Stimulated activated CD4-positive, alpha-beta T cell treated with anti-CD3 and anti-CD28 coated beads, Interleukin-4, amount 100 ng/mL, for 4 hours (primary cell): ENCODE data around the gene TBC1D1.
A peak's percentile ranks its signal among the peaks of the same experiment; 100 is the strongest.

Experiments used
- DNase-seq, 2 experiments: peaks; one replicate each; pipeline ENCODE4 v3.0.0-alpha.2; 2020

The TBC1D1 gene

GRCh38 chr4:38060829-38061431 lies 170.0 kb downstream of the TBC1D1 start:
- no peak for DNase-seq

- peak; percentile 49 to 56 for DNase-seq
Measured at GRCh38 chr4:38062088-38062775, 171.3 kb downstream of the TBC1D1 start.

DNA sequence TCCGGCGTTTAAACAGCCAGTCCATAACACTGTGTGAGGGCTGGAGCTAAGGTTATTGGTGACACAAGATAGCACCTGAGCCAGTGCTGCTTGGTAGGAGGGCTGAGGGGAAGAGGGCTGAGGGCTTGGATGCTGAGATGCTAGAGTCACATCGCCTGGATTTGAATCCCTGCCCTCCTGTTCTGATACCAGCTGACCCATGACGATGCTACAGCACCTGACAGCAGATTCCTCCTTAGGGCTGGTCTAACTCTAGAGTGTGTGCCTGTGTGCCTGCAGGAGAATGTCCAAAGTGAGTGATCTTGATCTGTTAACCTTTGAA lies 171.9 kb downstream of the TBC1D1 start:
- no peak for DNase-seq

DNA sequence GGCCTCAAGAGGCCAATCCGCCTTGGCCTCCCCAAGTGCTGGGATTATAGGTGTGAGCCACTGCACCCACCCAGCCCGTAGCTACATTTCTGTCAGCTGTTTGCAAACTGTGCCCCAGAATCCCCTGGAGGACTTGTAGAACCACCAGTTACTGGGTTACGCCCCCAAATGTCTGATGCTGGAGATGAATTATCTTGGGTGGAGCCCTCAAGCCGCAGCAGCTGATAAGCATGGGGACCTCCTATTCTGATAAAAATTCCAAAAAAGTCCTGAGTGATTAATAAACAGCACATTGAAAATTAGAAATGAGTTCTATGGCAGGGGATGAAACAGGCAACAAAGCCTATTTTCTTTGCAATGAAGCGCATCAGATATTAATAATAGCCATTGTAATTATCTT lies 174.3 kb downstream of the TBC1D1 start:
- DNase-seq = no peak

- DNase-seq = no peak
Measured at GRCh38 chr4:38065900-38066299, 175.0 kb downstream of the TBC1D1 start.

DNA sequence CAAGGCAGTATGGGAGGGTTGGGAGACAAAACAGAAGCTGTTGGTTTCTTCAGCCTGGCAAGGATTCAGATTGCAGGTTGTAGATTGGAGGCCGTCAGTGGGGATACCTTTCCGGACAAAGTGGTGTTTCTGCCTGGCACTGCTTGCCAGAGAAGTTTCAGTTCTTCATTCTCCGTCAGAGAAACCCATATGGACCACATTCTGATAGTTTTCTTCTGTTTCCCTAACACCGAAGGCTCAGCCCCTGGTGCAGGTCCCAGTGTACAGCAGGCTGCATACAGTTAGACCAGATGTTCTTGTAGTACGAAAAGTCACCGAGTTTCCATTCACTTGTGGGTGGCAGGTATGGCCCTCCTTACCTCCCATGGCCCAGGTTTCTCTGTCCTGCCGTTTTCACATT lies 176.6 kb downstream of the TBC1D1 start:
- DNase-seq = no peak

DNA sequence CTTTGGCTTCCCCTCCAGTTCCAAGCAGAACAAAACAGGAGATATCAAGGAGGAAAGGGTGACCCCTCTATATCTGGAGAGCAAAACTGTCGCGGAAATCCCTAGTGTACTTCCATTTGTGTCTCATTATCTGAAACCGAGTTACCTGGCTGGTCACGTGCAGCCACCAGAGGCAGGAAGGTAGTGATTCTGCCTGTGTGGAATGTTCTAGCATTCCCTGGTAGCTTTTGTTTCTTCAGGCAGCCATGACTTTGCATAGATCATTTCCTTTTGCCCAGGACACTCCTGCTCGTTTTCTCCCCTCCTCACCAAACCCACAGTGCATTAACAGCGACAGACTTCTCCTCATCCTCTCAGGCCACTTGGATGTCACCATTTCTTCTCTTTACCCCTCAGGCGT lies 177.2 kb downstream of the TBC1D1 start:
- no peak for DNase-seq

- peak in 1 of 2 experiments; percentile 33 for DNase-seq
Measured at GRCh38 chr4:38069271-38069760, 178.4 kb downstream of the TBC1D1 start.

GRCh38 chr4:38071801-38072431 lies 181.0 kb downstream of the TBC1D1 start:
- no peak for DNase-seq

- no peak for DNase-seq
Measured at GRCh38 chr4:38072578-38072977, 181.7 kb downstream of the TBC1D1 start.

DNA sequence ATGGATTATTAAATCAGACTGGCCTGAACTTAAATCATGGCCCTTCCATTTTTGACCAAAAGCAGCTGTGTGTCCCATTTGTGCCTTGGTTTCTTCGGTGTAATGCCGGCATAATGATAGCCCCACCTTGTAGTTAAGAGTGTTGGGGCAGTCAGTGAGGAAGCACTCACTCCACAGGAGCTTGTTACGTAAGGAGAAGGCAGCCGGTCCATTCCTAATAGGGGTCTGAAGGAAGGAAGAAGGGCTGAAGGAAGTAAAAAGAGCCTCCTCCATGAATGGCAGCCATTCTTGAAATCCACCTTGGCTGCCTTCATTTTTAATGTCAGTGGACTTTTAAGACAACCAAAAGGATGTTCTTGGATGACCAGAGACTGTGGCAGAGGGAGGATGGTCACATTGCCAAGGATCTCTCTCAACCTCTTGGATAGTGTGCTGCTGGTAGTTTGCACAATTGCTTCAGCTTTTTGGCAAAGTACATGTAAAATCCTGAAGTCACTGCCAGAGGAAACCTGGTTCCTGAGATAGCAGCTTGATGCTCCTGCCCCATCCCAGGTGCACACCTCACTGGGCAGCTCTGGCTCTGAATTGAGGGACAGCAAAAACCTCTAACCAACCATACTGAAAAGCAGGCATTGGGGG lies 182.8 kb downstream of the TBC1D1 start:
- DNase-seq = no peak

DNA sequence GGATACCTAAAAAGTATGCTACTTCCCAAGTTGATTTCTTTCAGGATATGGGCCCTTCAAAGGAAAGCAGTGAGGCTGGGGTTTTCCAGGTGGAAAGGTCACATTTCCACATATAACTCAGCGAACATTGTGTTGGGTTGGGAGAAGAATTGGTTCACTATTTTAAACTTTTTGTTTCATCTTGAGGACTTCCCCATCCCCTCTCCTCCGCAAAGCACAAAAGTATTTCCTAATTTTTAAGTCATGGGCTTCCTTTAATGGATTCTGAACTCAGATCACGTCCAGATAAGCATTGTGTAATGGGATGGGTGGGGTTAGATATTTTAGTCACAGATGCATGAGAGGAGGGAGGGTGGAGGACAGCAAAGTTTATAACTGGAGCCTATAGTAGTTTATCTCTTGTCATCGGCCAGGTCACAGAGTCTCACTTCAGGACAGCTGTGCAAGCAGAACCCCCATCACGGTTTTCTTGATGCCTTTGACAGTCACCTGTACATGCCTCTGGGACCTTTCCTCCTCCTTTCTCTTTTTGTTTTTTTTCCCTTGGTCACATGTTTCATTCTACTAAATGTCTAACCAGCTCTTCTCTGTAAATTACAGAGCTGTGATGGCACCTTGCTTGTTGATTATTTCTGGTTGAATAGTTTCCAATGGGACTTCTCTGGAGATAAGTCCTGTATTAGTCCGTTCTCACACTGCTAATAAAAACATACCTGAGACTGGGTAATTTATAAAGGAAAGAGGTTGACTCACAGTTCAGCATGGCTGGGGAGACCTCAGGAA lies 184.7 kb downstream of the TBC1D1 start:
- DNase-seq = no peak

- DNase-seq = no peak
Measured at GRCh38 chr4:38076153-38076669, 185.3 kb downstream of the TBC1D1 start.

- no peak for DNase-seq
Measured at GRCh38 chr4:38077791-38078489, 187.1 kb downstream of the TBC1D1 start.

- no peak for DNase-seq
Measured at GRCh38 chr4:38078590-38079421, 187.9 kb downstream of the TBC1D1 start.

DNA sequence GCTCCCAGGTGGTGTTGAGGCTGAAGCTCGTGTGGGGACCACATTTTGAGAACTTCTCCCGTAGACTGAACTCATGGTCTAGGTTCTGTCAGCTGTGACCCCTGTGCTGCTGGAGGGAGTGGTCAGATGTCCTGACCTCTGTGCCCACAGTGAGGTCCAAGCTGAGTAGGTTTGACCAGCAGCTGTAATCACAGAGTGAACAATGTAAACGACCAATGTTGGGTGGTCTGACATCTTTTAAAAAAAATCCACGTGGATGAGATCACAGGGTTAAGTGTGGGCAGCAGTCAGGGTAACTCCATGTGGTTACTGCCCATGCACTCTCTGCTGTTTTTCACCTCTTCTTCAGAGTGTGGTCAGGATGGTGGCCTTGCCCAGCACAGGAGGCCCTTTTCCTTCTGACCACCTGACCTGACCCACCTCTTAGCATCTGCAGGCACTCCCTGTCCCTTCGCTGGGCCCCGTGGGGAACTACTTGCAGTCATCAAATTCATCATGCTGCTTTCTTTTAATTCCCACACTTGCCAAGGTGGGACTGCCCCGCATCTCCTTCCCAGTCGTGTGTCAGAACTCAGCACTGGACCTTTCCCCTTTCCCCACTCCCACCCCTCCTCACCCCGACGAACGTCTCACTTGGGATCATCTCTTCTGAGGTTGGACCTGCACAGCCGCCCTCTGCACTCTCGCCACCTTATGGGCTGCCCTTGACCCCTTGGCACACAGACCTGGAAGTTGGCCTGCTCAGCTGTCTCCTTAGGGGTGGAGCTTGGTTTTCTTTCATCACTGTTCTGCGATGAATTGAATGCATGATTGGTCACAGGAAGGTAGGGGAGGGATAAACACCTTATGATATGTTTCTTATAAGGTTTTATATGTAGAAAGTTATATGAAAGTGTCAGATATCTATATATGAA lies 189.4 kb downstream of the TBC1D1 start:
- DNase-seq = no peak

DNA sequence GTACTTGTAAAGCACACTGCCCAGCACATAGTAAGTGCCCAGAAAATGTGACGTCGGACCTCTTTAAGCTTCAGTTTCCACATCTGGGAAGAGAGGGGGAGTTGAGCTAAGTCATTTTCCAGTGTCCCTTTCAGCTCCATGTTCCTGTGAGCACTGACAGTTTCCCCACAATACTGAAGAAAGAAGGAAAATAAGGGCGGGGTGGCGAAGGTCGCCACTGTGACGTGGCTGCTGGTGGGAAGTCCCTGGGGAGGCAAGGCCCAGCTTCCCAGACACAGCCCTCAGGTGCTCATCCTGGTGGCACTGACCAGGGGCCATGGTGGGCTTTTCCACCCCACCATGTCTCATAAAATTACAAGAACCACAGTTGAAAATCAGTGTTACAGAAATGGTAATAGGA lies 191.1 kb downstream of the TBC1D1 start:
- DNase-seq = no peak

DNA sequence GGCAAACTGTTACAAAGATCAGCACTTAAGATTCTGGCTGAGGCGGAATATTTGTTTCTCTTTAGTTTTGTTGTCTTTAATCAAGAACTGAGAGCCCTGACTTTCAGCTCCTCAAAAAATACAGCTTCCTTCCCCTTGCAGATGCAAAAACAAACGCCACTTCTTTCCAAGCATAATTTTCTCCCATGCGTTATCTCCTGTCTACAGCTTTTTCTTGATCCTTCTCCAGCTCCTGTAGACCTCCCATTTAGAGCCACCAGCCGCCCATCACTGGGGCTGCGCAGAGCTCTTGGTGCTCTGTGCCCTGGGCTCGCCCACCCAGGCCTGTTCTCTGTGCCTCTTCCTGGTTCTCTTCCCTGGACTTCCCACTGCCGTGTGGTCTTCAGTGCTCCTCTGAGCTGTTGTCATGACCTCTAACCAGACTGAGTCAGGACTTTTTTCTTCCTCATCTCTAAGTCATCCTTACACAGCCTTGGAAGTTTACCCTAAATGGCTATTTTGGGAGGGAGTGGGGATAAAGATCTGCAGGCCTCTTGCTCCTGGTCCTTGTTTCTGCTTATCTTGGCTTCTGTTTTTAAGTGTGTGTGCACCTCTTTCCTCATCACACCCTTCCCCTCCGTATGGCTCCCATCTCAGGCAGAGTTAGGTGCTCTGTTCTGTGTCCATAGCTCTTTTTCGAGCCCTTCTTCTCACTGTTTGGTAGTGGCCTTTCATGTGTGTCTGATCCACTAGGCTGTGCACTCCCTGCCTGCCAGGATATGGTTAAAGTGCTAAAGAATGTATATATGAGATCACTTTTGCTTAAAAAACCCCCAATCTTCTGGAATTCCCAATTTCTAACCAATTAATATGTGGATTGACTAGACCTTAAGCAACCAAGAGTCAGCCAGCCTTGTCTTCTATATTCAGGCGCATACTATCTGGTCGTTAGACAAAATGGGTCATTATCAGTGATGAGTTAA lies 191.8 kb downstream of the TBC1D1 start:
- DNase-seq = no peak
